Calu3 (cell line): ENCODE results near the gene CNTN5. TPM values are rescaled to one million over a fixed set of nuclear protein-coding genes. Genes with fewer than 3 reads are reported as not detected.

Source experiments
- BruUV-seq: library from RNA; stranded (reverse); fragments of 400-500 nt; replicated peaks from 2 replicates; lab custom pipeline; 2021; lab: Mats Ljungman, UMichigan
- CTCF ChIA-PET: fragments of 300-600 bp; sonication (Branson Sonifier 250); formaldehyde crosslinking; loops from one replicate; lab custom pipeline; 2022; ENCODE audit warnings: antibody characterized with exemption; lab: Charles Lee
- DNase-seq: peaks from one replicate; pipeline ENCODE4 v3.0.0; 2022
- H3K27ac Mint-ChIP-seq: one replicate; pipeline ENCODE4 v1.8.0; 2022; ENCODE audit warnings: mixed read lengths; ENCODE audit not compliant: unreplicated experiment
- H3K27me3 Mint-ChIP-seq: one replicate; pipeline ENCODE4 v1.8.0; 2022; ENCODE audit warnings: mixed read lengths; ENCODE audit not compliant: unreplicated experiment
- H3K36me3 Mint-ChIP-seq: one replicate; pipeline ENCODE4 v1.8.0; 2022; ENCODE audit warnings: mild to moderate bottlenecking, moderate library complexity, mixed read lengths; ENCODE audit not compliant: insufficient read depth, unreplicated experiment
- H3K4me1 Mint-ChIP-seq: one replicate; pipeline ENCODE4 v1.8.0; 2022; ENCODE audit warnings: mild to moderate bottlenecking, low read depth, mixed read lengths; ENCODE audit not compliant: unreplicated experiment
- H3K4me3 Mint-ChIP-seq: one replicate; pipeline ENCODE4 v1.8.0; 2022; ENCODE audit warnings: mild to moderate bottlenecking, low read depth, moderate library complexity, mixed read lengths; ENCODE audit not compliant: unreplicated experiment
- H3K9me3 Mint-ChIP-seq: one replicate; pipeline ENCODE4 v1.8.0; 2022; ENCODE audit warnings: low read depth, mixed read lengths; ENCODE audit not compliant: unreplicated experiment
- intact Hi-C: fragments of 100-400 bp; cut with micrococcal nuclease; formaldehyde crosslinking; loops from one replicate; pipeline ENCODE4 v1.10.0; 2022; ENCODE audit not compliant: unreplicated experiment
- total RNA-seq: library from RNA; stranded (reverse); gene quantifications from 2 replicates; pipeline ENCODE4 v1.2.3, GENCODE V29; 2022
- TF ChIP-seq, protein P1 (sequence below): fragments of 200-600 bp; IDR thresholded peaks from one replicate; pipeline ENCODE4 v1.8.0; 2022; ENCODE audit warnings: antibody characterized with exemption; ENCODE audit not compliant: unreplicated experiment

Gene CNTN5
- total RNA-seq, 1 experiment from 2014 or later, result not detected

DNA sequence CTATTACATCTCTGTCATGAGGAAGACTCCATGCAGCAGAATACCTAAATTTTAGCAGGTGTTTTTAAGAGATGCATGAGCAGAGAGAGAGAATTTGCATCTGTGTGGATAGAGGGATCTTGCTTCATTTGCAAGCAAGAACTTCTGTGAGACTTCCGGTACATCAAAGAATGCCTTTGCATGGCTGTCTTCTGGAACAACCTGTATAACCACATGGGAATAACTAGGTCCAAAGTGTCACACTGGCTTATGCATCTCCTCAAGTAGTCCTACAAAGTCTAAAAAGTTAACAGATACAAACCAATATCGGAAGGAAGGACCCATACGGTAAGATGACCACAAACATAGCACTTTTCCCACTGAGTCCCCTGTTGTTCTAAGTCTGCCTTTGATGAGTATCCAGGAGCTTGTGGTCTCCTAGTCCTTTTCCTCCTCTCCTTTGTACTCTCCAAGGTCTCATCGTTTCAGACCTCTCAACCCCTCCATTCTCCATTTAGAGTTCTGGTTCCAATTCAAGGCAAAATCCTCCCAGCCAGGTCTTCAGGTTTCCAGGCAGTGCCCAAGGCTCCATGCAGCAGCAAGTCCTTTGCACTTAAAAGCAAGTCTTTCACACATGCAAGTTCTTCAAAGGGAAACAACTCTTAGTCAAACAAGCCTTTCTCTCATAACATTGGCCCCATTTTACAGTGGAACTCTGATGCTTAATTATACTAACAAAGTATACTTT lies 1084.7 kb downstream of the CNTN5 start:
- Mint-ChIP-seq H3K9me3 (no peaks in the 10 kb centered on the region), H3K4me1 (no peaks in the 10 kb centered on the region), H3K4me3 (no peak overlapping the region), H3K27me3 (peaks cover 11% of the 10 kb centered on the region), H3K36me3 (no peaks in the 10 kb centered on the region), H3K27ac (no peak overlapping the region)
- CTCF ChIA-PET, result no interaction called here
- BruUV-seq, result no TSS peak
- intact Hi-C loops, result no loop called here
- TF ChIP-seq, protein P1, sequence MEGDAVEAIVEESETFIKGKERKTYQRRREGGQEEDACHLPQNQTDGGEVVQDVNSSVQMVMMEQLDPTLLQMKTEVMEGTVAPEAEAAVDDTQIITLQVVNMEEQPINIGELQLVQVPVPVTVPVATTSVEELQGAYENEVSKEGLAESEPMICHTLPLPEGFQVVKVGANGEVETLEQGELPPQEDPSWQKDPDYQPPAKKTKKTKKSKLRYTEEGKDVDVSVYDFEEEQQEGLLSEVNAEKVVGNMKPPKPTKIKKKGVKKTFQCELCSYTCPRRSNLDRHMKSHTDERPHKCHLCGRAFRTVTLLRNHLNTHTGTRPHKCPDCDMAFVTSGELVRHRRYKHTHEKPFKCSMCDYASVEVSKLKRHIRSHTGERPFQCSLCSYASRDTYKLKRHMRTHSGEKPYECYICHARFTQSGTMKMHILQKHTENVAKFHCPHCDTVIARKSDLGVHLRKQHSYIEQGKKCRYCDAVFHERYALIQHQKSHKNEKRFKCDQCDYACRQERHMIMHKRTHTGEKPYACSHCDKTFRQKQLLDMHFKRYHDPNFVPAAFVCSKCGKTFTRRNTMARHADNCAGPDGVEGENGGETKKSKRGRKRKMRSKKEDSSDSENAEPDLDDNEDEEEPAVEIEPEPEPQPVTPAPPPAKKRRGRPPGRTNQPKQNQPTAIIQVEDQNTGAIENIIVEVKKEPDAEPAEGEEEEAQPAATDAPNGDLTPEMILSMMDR, result no peak
- DNase-seq, result no peak

DNA sequence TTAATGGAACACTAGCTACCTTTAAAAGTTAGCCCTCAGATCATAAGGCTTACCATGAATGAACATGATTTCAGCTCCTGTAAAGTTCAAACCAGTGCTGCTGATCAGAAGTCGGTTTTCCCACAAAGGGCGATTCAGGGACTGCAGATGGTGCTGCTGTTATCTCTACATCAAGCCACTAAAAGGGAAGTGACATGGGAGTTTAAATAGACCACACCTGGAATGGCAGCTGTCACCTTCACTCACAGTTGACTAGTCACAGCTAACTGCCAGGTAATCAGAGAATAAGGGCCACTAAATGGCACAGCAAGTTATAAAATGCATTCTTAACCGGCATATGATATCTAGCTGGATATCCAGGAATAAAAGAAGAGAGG lies 1085.2 kb downstream of the CNTN5 start:
- Mint-ChIP-seq H3K4me1 (no peaks in the 10 kb centered on the region), H3K27me3 (peaks cover 11% of the 10 kb centered on the region), H3K27ac (no peak overlapping the region), H3K9me3 (no peaks in the 10 kb centered on the region), H3K4me3 (no peak overlapping the region), H3K36me3 (no peaks in the 10 kb centered on the region)
- CTCF ChIA-PET, result no interaction called here
- BruUV-seq, result no TSS peak
- TF ChIP-seq, protein P1, result no peak
- intact Hi-C loops, result no loop called here
- no peak for DNase-seq

DNA sequence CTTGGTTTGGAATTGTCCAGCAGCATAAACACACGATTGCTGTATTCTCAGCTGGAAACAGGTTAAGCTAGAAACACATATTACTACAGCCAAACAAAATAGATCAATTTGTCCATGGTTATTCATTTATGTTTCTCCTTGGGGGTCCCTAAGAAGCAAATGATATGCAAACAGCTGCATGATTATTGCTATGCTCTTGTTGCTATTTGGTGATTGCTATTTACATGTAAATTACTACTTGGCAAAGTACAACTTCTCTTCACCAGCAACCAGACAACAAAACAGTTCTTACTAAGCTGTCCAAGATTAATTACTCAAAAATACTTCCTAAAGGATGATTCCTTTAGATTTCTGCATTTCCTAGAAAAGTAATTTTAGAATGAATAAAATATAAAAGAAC lies 1098.4 kb downstream of the CNTN5 start:
- Mint-ChIP-seq H3K27ac (no peak overlapping the region), H3K4me1 (no peaks in the 10 kb centered on the region), H3K36me3 (no peaks in the 10 kb centered on the region), H3K9me3 (no peaks in the 10 kb centered on the region), H3K4me3 (no peak overlapping the region), H3K27me3 (no peaks in the 10 kb centered on the region)
- CTCF ChIA-PET, result no interaction called here
- TF ChIP-seq, protein P1, result no peak
- no peak for DNase-seq
- intact Hi-C loops, result no loop called here
- BruUV-seq, result no TSS peak

DNA sequence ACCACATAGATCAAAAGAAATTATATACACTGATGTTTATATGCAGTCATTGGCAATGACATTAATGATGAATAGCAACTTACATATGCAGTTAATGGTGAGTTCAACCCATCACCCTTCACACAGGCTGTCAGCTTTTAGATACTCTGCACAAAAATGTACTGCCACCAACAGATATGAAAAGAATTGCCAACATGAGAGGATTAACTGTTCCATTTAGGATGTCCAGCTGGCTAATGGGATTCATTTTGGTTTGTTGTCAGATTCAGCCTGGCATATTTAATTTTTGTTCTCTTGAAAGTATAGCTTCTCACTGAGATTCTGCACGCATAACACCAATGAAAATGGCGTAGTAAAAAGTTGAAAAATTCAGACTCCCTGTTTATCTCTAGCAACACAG lies 1112.4 kb downstream of the CNTN5 start:
- H3K27ac Mint-ChIP-seq, result no peak overlapping the region
- no peaks in the 10 kb centered on the region for H3K9me3 Mint-ChIP-seq
- no peak for DNase-seq
- CTCF ChIA-PET, result no interaction called here
- intact Hi-C loops, result no loop called here
- H3K4me3 Mint-ChIP-seq, result no peak overlapping the region
- BruUV-seq, result no TSS peak
- TF ChIP-seq, protein P1, result no peak
- H3K4me1 Mint-ChIP-seq, result no peaks in the 10 kb centered on the region
- H3K36me3 Mint-ChIP-seq, result no peaks in the 10 kb centered on the region
- no peaks in the 10 kb centered on the region for H3K27me3 Mint-ChIP-seq
